Islet precursor cell (in vitro differentiated cells): ENCODE data around the gene TMEFF2.
"Not testable (repeated sequence)": the region's sequence is repeated elsewhere in the genome, so short reads cannot be mapped to it uniquely, and the experiment has no call there.

ENCODE experiments used
- DNase-seq: peaks from one replicate; pipeline ENCODE4 v3.0.0-alpha.2; 2018

Gene TMEFF2

GRCh38 chr2:192166946-192167345 is 27.8 kb downstream of the TMEFF2 start:
- DNase-seq: no peak

GRCh38 chr2:192165842-192166241 is 28.9 kb downstream of the TMEFF2 start:
- no peak for DNase-seq

GRCh38 chr2:192162392-192163042 is 32.2 kb downstream of the TMEFF2 start:
- peak; percentile 62 for DNase-seq

DNA sequence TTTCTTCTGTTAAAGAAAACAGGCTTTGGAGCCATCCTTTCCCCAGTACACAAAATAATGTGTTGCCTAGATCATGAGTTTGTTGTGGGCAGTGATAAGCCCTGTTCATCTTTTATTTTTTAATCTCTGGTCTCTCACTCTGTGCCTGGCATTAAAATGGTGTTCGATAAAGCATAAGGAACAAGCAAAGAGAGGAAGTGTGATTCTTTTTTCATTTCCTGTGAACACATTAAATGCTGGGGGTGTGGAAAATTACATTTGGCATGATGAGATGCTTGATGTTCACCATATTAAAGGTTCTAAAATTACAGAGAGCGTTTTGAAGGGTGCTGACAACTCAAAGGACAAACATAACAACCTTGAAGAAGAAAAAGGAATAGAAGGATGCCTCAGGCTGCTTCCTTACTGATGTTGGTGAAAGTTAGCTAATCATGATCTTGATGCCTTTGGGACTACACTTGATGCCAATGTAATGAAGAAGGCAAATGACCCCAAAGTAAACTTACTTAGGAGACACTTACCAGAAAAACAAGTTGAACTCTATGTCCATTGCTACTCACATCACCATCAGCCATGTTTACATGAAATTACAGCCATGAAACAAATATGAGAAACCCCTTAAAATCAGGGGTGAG is 33.0 kb downstream of the TMEFF2 start:
- no peak for DNase-seq

GRCh38 chr2:192159736-192160135 is 35.0 kb downstream of the TMEFF2 start:
- DNase-seq: no peak

GRCh38 chr2:192159208-192159607 is 35.5 kb downstream of the TMEFF2 start:
- DNase-seq: no peak

- DNase-seq: no peak
Measured at GRCh38 chr2:192157776-192158175, 37.0 kb downstream of the TMEFF2 start.

GRCh38 chr2:192155511-192156118 is 39.1 kb downstream of the TMEFF2 start:
- DNase-seq: no peak

GRCh38 chr2:192153561-192153960 is 41.2 kb downstream of the TMEFF2 start:
- DNase-seq: no peak

DNA sequence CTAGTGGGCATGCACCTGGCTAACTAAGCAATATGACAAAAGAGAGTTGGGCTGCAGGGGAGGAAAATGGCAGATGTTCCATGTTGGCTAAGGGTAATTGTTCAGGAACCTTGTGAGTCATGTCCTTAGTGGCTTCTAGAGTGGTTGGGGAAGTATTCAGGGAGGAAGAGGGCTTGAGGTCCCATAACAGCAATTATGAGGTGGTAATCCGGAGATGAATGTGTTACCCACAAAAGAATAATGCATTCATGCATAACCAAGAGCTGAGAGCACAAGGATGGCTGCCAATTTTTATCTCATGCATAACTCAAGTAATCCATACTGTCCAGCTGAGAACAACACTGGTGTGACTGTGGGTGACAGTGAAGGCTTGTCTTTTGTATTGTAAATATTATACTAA is 42.9 kb downstream of the TMEFF2 start:
- no peak for DNase-seq

DNA sequence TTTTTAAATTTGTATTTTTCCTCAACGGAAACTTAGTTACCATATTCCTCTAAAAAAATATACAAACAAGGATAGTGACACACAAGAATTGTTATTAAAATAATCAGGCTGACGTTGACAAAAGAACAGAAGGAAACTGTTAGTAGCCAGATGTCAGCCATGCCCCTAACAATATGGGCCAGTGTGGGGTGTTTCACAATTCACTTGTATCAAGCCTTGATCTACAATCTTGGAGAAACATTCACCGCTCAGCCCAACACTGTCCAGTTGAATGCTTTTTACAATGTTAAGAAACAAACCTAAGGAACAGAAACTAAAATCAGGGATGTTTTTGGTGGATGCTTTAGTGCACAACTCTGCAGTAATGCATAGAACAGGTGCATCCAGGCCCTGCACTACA is 44.6 kb downstream of the TMEFF2 start:
- DNase-seq: no peak

GRCh38 chr2:192148620-192149321 is 46.0 kb downstream of the TMEFF2 start:
- no peak for DNase-seq

DNA sequence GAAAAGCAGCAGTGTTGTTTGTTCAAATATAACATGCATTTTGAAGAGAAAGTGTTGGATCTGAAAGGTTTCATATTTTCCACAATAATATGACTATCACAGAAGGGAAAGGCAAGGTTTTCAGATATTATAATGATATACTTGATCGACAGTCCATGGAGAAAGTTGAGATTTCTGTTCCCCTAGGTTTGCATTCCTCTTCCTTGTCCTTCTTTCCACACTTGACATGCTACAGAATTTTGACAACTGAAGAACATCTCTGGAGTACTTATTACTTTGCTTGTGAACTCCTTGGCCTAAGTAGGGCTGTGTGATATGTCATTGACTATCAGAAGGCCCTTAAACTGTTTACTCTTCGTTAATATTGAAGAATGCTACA is 46.5 kb downstream of the TMEFF2 start:
- no peak for DNase-seq

GRCh38 chr2:192146069-192147015 is 48.4 kb downstream of the TMEFF2 start:
- DNase-seq: no peak

DNA sequence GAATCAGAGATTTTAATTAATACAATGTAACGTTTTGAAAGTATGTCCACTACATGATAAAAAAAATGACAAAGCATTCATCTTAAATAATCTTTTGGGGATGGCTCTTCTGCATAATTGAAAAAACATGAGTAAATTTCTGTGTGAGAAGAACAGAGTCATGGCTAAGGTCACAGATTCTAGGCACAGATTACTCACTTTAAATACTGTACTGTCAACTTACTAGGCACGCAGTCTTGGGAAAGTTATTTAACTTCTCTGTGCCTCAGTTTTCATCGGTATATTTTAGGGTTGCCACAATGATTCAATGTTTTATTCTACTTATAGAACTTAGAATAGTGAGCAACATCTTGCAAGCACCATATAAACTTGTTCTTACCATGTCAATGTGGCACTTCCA is 49.2 kb downstream of the TMEFF2 start:
- DNase-seq: no peak

- DNase-seq: no peak
Measured at GRCh38 chr2:192140236-192140839, 54.4 kb downstream of the TMEFF2 start.

DNA sequence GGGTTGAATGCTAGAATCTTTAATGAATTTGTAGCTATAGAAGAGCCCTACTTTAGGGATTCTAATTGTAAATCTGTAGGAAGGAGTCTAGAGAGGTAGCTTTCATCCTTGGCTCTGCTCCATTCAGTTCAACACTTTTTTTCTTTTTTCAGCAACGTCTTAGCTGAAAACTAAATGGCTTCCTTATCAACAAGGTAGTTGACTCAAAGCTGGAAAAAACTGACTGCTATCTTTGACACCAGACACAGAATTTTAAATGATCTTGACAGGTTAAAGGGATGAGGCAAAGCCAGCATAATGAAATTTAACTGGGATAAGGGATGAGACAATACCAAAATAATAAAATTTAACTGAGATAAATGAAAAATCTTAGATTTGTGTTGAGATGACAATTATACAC is 54.9 kb downstream of the TMEFF2 start:
- DNase-seq: no peak

DNA sequence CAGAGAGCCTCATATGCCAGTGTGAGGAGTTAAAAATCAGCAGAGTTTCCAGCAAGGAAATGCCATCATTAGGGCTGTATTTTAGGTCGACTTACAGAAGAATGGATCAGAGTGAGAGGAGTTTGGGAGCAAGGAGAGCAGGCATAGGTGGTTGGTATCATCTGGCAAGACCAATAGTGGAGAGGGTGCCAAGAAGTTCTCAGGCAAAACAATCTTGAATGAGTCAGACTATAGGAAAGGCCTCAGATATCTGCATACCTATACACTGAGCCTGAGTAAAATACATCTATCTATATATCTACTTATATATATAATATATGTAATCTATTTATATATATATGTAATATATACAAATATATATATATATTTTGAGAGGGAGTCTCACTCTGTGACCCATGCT is 57.3 kb downstream of the TMEFF2 start:
- DNase-seq: no peak

GRCh38 chr2:192132604-192133003 is 62.1 kb downstream of the TMEFF2 start:
- DNase-seq: peak; percentile 65

DNA sequence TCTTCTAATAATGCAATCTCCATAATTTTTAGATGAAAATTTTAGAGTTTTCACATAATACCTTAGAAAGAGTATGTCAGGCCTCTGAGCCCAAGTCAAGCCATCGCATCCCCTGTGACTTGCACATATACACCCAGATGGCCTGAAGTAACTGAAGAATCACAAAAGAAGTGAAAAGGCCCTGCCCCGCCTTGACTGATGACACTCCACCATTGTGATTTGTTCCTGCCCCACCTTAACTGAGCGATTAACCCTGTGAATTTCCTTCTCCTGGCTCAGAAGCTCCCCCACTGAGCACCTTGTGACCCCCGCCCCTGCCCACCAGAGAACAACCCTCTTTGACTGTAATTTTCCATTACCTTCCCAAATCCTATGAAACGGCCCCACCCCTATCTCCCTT is 64.4 kb downstream of the TMEFF2 start:
- not testable (repeated sequence) for DNase-seq

- no peak for DNase-seq
Measured at GRCh38 chr2:192128655-192129054, 66.1 kb downstream of the TMEFF2 start.

DNA sequence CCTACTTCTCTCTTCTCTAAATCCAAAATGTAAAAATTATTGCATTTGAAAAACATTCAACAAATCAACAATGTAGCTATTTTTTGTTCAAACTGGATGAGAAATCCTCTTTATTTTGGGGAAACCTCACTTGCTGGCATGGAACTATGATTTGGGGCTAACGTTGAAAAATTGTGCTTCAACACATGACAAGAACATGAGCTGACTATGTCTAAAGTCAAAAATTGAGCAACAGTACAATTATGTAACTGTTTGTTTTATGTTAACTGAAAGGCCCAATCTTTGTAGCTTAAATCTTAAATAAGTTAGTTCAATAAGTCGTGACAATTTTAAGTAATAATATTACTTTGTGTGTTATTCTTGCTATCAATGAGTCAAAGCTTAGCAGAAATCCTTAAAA is 67.3 kb downstream of the TMEFF2 start:
- no peak for DNase-seq
